Right lobe of liver (tissue), 4 donors: Measurements from ENCODE around the gene CIDEB.

ENCODE experiments used
- CTCF ChIP-seq, 4 donors: fragments of 200-600 bp in 3 of 4; fragments of 450-650 bp in 1 of 4; IDR thresholded peaks; one replicate each; pipeline versions ENCODE4 v1.5.1 to v1.8.0; 2016 to 2022; ENCODE audit warnings: antibody characterized with exemption in 4 of 4, mild to moderate bottlenecking in 2 of 4
- POLR2A ChIP-seq: fragments of 450-650 bp; IDR thresholded peaks from one replicate; pipeline ENCODE4 v1.6.1; 2017; ENCODE audit warnings: antibody characterized with exemption, mild to moderate bottlenecking
- donor health status: DM: no; HTN: no; CAD: no.
- donor health status: DM: no; HTN: no; CAD: no.
- donor health status: DM: no; HTN: yes; CAD: no.

- TF ChIP-seq CTCF (IDR thresholded peaks at IDR 0.05), result no peak
- TF ChIP-seq POLR2A, result no peak
These were observed 14.9 kb upstream of the CIDEB start for GRCh38 chr14:24322672-24323071.
